GM21447 (cell line): ENCODE data around the gene MSLN.
"Not testable (repeated sequence)": the region's sequence is repeated elsewhere in the genome, so short reads cannot be mapped to it uniquely, and the experiment has no call there.

Source experiments
- ATAC-seq: cut with Tn5 transposase; IDR thresholded peaks from one replicate; pipeline ENCODE4 v1.9.1; 2021; ENCODE audit not compliant: unreplicated experiment

MSLN gene

DNA sequence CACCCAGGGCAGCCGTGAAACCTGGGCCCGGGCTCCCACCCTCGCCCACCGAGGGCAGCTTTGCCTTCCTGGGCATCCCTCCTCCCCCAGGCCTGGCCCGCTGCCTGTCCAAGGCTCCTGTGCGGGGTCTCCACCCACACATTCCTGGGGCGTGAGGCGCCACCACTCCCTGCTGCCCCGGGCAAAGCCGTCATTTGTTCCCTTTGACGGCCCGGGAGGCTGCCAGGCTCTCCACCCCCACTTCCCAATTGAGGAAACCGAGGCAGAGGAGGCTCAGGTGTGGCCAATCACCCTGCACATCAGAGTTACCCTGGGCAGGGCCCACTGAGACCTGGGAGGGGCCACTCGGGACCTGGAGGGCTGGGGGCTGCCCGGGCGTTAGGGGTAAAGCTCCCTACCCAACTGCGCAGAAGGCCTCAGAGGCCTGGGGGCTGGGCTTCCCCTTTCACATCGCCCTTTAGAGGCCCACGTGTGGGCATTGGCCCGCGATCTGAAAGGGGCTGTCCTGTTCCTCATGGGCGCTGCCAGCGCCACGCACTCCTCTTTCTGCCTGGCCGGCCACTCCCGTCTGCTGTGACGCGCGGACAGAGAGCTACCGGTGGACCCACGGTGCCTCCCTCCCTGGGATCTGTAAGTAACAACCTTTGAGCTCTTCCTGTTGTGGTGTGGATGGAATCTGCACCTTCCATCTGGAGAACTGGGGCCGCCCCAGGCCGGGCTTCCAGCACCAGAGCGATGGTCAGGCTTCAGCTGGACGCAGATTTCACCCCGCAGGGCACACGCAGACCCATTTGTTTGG is at the start of gene MSLN:
Gene MSLN (plus strand): TSS at position 190 of the 799 bp plus-strand sequence. CDS start 1,947 bp downstream, outside the sequence.
- no peak for ATAC-seq

DNA sequence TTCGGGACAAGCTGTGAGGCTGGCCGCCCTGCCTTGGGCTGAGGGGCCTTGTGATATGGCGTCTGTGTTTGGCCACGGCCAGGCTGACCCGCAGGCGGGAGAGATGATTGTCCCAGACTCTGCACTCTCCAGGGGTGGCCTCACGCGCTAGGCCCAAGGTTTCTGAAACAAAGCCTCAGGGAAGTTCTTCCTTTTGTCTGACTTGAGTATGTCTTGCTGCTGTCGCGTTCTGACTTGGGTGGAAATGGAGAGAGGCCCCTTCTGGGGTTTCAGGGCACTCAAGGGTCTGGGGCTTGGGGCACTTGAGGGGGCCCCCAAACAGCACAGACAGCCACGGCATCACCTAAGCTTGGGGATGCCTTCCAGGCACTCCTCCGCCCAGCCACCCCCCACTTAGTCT is 49.5 kb upstream of the MSLN start:
- ATAC-seq = no peak

DNA sequence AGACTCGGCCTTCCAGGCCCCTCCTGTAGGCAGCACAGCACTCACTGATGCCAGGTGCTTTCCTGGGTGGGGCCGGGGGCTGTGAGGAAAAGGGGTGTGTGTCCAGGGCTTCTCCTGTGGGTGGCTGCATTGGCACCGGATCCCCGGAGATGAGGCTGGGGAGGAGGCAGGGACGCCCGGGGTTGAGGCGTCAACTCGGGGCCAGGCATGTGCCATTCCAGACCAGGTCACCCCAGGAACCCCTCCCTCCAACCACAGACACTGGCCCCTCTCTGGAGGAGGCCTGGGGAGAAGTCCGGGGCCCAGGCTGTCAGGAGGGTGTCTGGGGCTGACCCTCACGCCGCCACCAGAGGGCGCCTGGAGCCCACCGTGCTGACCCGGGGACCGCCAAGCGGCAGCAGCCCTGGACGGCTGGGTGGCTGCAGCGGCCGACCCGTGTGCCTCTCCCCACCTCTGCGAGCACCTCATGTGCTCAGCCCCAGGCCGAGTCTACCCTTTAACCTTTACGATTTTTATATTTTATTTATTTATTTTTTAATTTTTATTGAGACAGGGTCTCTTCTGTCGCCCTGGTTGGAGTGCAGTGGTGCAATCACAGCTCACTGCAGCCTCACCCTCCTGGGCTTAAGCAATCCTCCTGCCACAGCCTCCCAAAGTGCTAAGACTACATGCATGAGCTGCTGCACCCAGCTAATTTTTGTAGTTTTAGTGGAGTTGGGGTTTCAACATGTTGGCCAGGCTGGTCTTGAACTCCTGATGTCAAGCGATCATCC is 48.8 kb upstream of the MSLN start:
- ATAC-seq = no peak

DNA sequence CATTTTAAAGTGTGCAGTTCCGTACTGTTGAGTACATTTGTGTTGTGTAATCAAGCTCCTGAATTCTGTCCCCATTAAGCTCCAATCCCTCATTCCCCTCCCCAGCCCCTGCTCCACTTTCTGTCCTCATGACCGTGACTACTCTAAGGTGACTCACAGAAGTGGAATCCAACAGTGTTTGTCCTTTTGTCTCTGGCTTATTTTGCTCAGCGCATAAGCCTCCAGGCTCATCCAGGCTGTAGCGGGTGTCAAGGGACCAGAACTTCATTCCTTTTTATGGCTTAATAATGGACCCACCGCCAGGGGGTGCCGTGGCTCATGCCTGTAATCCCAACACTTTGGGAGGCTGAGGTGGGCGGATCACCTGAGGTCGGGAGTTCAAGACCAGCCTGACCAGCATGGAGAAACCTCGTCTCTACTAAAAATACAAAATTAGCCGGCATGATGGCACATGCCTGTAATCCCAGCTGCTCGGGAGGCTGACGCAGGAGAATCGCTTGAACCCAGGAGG is 47.7 kb upstream of the MSLN start:
- ATAC-seq = not testable (repeated sequence)

DNA sequence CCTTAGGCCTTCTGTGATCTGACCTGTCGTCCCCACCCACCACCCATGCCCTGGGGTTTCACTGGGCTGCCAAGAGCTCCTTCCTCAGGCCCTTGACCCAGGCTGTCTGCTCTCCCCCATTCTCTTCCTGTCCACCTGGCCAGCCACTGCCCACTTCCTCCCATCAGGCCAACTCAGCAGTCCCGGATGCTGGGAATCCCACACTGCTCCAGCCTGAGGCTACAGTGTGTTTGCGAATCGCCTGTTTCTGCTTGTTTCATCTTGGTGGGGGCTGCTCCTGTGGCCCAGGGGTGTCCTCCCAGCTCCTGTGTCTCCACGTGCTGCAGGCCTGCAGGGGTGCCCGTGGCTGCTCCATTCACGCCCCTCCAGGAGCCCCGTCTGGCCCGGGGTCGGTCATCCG is 46.5 kb upstream of the MSLN start:
- no peak for ATAC-seq

DNA sequence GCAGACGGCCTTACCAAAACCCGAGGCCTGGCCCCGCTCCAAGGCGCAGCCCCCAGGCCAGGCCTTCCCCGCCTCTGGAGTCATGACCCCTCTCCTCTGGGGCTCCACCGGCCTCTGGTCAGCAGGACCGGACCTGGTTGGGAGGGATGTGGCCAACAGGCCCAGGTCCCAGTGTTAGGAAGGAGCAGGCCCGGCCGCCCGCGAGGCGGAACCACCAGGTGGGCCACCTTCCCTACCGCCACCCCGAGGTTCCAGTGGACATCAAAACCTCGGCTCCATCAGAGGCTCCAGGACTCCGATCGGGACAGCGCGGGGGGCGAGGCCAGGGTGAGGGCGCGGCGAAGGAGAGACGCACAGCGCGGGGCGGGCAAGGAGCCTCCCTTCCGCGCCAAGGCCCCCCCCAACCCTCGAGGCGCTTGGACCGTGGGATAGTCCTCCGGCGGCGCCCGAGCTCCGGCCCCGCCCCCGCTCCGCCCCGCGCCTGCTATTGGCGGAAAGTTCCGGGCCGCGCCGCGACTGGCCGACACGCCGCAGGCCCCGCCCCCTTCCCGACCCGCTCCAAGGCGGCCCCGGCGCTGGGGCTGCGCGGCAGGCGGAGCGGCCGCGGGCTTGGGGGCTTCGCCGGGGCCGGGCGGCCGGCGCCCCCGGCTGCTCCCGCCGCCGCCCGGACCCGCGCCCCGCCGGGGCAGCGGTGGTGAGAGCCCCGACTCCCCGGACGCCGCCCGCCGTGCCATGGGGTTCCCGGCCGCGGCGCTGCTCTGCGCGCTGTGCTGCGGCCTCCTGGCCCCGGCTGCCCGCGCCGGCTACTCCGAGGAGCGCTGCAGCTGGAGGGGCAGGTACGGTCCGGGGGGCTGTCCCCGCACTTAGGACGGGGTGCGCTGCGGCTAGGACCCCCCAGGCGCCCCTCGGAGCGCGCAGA is 45.7 kb upstream of the MSLN start, which contains the start of gene METRN:
Gene METRN (plus strand): TSS at position 561 of the 919 bp plus-strand sequence. CDS start 172 bp downstream, at position 733.
- peak; percentile 67 for ATAC-seq

DNA sequence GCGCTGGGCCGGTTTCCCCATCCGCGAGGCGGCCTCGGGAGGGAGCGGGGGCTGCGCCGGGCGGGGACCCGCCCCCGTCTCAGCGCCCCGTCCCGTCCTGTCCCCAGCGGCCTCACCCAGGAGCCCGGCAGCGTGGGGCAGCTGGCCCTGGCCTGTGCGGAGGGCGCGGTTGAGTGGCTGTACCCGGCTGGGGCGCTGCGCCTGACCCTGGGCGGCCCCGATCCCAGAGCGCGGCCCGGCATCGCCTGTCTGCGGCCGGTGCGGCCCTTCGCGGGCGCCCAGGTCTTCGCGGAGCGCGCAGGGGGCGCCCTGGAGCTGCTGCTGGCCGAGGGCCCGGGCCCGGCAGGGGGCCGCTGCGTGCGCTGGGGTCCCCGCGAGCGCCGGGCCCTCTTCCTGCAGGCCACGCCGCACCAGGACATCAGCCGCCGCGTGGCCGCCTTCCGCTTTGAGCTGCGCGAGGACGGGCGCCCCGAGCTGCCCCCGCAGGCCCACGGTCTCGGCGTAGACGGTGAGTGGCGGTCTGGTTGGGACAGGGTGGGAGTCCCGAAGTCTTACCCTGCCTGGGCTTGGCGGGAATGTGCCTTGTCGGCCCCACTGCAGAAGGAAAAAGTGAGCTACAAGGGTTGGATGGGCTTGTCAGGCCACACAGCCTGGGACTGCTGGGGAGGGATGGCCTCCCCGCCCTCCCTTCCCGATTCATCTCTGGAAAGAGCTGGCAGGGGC is 44.9 kb upstream of the MSLN start:
- ATAC-seq = no peak

DNA sequence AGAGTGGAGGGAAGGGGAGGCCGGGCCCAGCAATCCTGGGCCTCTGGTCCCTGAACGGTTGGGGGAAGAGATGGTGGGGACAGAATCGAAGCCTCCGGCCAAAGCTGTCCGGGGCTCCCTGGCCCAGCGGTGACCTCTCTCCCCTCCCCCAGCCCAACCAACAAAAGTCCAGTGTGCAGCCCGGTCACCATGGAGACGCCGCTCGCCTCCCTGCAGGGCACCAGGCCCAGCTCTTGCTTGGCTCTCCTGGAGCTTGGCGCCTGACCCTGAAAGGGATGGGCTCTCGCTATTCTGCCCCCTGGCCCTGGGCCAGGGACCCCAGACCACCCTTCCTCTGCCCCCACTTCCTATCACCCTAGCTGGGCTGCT is 44.4 kb upstream of the MSLN start:
- no peak for ATAC-seq

DNA sequence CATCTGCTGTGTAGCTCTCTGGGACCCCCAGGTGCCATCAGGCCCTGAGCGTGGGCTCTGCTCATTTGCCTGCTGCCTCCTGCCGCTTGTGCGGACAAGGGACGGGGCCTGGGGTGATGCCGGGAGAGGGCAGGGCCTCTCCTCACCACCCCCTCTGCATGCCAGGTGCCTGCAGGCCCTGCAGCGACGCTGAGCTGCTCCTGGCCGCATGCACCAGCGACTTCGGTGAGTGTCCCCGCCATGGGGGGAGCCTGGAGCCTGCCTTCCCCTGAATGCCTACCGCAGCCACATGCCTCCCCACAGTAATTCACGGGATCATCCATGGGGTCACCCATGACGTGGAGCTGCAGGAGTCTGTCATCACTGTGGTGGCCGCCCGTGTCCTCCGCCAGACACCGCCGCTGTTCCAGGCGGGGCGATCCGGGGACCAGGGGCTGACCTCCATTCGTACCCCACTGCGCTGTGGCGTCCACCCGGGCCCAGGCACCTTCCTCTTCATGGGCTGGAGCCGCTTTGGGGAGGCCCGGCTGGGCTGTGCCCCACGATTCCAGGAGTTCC is 43.7 kb upstream of the MSLN start:
- ATAC-seq = no peak

DNA sequence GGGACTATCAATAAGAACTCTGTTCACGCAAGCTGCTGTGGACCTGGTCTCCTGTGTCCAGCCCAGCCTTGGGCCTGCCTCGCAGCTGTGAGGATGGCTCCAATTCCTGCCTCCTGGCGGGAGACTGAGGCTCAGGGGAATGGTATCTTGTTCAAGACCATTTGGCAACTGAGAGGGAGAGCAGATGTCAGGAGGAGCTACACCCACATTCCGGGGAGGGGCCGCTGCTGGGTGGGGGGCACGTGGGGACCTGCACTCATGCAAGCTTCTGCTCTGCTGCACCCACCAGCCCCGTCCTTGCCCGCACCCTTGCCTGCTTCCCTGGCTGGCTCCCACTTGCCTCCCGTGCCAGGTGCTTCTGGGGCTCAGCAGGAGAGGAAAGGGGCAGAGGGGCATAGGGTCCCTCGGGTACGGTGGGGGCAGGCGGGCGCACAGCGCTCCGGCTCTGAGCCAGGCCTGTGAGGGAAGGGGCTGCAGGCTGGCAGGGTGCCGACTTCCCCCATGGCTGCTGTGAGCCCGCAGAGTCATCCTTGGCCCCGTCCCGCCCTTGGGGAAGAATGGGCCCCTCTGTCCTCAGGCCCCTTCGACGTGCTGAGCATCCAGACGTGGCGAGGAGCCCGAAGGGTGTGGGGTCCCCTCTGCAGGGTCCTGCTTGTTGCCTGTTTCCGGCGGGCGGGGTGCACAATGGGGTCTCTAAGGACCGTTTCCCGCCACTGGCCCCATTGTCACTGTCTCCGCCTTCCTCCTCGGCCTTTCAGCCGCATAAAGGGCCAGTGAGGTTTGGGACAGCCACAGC is 42.9 kb upstream of the MSLN start:
- no peak for ATAC-seq

DNA sequence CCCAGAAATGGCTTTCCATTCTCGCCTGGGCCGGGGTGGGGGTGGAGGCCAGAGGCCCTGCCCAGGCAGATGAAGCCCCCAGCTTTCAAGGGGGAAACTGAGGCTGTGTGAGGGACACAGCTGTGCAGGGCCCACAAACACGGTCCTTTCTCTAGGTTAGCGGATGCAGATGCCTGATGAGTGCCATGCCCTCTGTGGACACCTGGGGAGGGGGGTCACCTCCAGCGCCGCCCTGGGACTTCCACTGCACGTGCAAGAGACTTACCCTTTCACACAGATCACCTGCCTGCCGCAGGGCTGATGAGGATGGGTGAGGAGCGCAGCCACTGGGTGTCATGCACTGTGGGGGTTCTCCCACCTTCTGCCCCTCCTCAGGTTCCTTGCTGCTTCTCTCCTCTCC is 42.1 kb upstream of the MSLN start:
- ATAC-seq = no peak

DNA sequence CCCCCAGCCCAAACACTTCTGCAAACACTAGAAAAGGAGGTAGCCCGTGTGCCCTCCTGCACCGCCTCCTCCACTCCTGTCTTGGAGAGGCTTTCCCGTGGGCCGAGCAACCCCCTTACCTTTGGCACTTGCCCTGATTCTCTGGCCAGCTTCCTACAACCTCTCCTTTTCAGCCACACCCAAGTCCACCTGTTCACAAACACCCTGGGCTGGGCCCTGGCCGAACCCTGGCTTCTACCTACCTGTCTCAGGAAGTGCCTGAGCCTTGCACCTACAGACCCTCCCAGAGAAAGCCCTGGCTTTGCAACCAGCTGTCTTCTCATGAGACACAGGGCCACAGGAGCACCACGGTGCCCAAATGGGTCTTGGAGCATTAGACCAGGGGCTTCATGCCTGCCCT is 41.6 kb upstream of the MSLN start:
- no peak for ATAC-seq

DNA sequence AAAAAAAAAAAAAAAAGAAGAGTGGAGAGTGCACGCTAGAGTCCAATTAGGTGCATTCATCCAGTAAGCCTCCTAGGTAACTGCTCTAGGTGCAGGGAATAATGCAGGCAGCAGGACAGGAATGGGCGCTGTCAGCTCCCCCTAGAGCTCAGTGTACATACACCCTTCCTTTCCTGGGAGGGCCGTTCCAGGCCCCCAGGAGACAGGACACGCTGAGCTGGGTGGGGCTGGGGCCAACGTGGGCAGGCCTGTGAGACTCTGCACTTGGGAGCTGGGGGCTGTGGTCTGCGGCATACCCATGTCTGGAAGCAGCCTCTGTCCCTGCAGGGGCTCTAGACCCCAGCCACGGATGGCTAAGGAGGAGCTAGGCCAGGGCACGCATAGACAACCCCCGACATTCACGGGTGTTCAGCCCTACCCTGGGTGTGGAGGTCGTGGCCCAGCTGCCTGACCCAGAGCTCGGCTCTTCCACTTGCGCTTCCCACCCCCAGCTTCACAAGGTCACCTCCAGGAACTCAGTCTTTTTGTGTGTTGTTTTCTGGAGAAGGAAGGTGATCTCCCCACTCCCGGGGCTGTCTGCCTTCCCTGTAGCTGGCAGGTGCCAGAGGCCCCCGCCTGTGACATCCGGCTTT is 40.6 kb upstream of the MSLN start:
- ATAC-seq = no peak

DNA sequence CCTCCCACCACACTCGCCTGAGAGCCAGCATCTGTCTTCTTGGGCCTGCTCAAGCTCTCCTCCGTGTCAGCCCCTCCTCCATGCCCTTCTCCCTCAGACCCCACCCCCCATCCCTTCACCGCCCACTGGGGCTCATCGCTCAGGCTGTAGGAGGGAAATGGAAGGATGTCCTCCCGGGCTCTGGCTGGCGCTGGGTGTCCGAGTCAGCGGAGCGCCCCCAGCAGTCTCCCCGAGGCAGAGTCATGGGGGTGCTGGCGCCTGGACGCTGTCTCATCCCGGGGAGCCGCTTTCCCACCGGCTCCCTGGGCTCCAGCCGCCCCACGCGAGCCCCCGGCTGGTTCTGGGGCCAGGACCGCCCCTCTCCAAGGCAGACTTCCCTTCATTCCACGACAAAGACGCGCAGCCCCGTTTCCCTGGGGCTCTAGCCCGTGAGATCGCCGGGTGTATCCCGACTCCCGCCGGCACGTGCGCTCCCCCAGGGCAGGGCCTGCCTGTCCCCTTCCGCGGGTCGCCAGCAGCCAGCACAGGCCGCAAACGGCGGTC is 40.0 kb upstream of the MSLN start:
- ATAC-seq = peak; percentile 29

DNA sequence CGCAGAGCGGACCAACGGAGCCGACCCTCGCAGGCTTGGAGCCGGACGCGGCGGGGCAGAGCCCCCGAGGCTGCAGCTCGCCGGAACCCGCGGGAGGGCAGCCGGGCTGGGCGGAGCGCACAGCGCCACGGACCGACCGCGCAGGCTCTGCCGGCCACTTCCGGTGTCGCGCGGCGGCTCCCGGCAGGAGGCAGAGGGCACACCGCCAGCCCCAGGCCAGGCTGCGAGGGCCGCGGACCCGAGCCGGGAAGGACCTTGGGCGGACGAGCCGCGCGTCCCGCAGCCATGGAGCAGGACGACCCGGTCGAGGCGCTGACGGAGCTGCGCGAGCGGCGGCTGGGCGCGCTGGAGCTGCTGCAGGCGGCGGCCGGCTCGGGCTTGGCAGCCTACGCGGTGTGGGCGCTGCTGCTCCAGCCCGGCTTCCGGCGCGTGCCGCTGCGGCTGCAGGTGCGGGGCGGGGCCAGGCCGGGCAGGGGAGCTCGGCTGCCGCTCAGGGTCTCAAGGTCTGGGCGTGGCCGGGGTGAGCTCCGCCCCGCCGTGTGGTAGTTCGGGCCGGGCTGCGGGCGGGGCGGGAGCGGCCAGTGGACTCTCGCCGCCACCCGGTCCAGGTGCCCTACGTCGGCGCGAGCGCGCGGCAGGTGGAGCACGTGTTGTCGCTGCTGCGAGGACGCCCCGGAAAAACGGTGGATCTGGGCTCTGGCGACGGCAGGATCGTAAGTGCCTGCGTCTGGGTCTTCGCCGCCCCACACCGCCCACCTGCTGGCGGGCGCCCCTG is 39.4 kb upstream of the MSLN start, which contains the start of gene ANTKMT:
Gene ANTKMT (plus strand): TSS at position 157 of the 775 bp plus-strand sequence. CDS start 129 bp downstream, at position 286.
- peak; percentile 56 for ATAC-seq

DNA sequence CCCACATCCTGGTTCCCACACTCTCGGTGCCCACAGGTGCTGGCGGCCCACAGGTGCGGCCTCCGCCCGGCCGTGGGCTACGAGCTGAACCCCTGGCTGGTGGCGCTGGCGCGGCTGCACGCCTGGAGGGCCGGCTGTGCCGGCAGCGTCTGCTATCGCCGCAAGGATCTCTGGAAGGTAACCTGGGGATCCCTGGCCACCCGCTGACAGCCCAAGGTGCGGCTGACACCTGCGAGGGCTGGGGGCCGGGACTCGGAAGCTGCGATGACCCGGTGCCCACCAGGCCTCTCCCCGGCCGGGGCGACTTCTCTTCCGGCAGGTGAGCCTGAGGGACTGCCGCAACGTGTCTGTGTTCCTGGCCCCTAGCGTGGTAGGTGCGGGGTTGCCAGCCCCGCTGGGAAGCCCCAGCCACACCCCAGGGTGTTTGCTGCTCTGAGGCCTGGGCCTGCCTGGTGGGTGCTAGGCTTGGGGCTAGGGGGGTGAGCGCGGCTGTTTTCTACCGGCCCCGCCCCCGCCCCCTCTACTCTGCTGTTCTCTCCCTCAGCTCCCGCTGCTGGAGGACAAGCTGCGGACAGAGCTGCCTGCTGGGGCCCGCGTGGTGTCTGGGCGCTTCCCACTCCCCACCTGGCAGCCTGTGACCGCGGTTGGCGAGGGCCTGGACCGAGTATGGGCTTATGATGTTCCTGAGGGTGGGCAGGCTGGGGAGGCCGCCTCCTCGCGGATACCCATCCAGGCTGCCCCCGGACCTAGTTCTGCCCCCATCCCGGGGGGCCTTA is 38.6 kb upstream of the MSLN start:
- ATAC-seq = no peak
